GM21360 (cell line): ENCODE measurements around the gene NAA15.
"Not testable (repeated sequence)": the region's sequence is repeated elsewhere in the genome, so short reads cannot be mapped to it uniquely, and the experiment has no call there.

Experiments used
- ATAC-seq: cut with Tn5 transposase; IDR thresholded peaks from one replicate; pipeline ENCODE4 v1.9.1; 2021; ENCODE audit warnings: mild to moderate bottlenecking, moderate library complexity; ENCODE audit not compliant: unreplicated experiment

Gene NAA15

GRCh38 chr4:139444881-139445280 is 143.6 kb downstream of the NAA15 start:
- not testable (repeated sequence) for ATAC-seq

- ATAC-seq: not testable (repeated sequence)
These were observed 145.8 kb downstream of the NAA15 start for GRCh38 chr4:139447078-139447477.

GRCh38 chr4:139450586-139450985 is 149.3 kb downstream of the NAA15 start:
- no peak for ATAC-seq

- no peak for ATAC-seq
These were observed 150.7 kb downstream of the NAA15 start for GRCh38 chr4:139451997-139452396.

GRCh38 chr4:139453041-139453370 is 151.7 kb downstream of the NAA15 start:
- peak; percentile 49 for ATAC-seq

- peak; percentile 86 for ATAC-seq
These were observed 152.2 kb downstream of the NAA15 start for GRCh38 chr4:139453371-139454110.

GRCh38 chr4:139454111-139455045 is 153.1 kb downstream of the NAA15 start, which contains the start of gene RAB33B:
RAB33B (plus strand) TSS chr4:139454121; CDS start chr4:139454196, 75 bp downstream.
- ATAC-seq: no peak

- ATAC-seq: no peak
These were observed 153.8 kb downstream of the NAA15 start for GRCh38 chr4:139455126-139455538.

- ATAC-seq: no peak
These were observed 156.0 kb downstream of the NAA15 start for GRCh38 chr4:139457318-139457717.

- no peak for ATAC-seq
These were observed 157.2 kb downstream of the NAA15 start for GRCh38 chr4:139458543-139458942.

- no peak for ATAC-seq
These were observed 157.7 kb downstream of the NAA15 start for GRCh38 chr4:139458999-139459398.

GRCh38 chr4:139460565-139460964 is 159.3 kb downstream of the NAA15 start:
- ATAC-seq: no peak

- ATAC-seq: no peak
These were observed 159.8 kb downstream of the NAA15 start for GRCh38 chr4:139461022-139461628.

GRCh38 chr4:139464512-139464911 is 163.2 kb downstream of the NAA15 start:
- ATAC-seq: not testable (repeated sequence)

- ATAC-seq: no peak
These were observed 164.6 kb downstream of the NAA15 start for GRCh38 chr4:139465922-139466321.

GRCh38 chr4:139468756-139469155 is 167.5 kb downstream of the NAA15 start:
- ATAC-seq: not testable (repeated sequence)

GRCh38 chr4:139469216-139469615 is 167.9 kb downstream of the NAA15 start:
- ATAC-seq: no peak
